HAP-1 (cell line): Measurements from ENCODE around the gene ZNRD2.

Source experiments
- DNase-seq, 2 experiments: peaks; one replicate each; pipeline ENCODE4 v3.0.0-alpha.2; 2016 to 2020; ENCODE audit warnings: low spot score in 2 of 2
- H3K27me3 ChIP-seq: fragments of 250-450 bp; sonication (Bioruptor Pico); 2 replicates; pipeline ENCODE4 v1.5.1; 2020; ENCODE audit warnings: low read depth, mild to moderate bottlenecking, moderate library complexity
- H3K36me3 ChIP-seq: fragments of 250-450 bp; sonication (Bioruptor Pico); replicated peaks from 2 replicates; pipeline ENCODE4 v1.5.1; 2020; ENCODE audit warnings: mild to moderate bottlenecking
- H3K4me1 ChIP-seq: fragments of 250-450 bp; sonication (Bioruptor Pico); 2 replicates; pipeline ENCODE4 v1.5.1; 2020; ENCODE audit warnings: mild to moderate bottlenecking
- H3K4me3 ChIP-seq: fragments of 250-450 bp; sonication (Bioruptor Pico); 2 replicates; pipeline ENCODE4 v1.5.1; 2020; ENCODE audit warnings: mild to moderate bottlenecking, moderate library complexity
- H3K9me3 ChIP-seq: fragments of 250-450 bp; sonication (Bioruptor Pico); 2 replicates; pipeline ENCODE4 v1.5.1; 2020; ENCODE audit warnings: mild to moderate bottlenecking, moderate library complexity
- in situ Hi-C: fragments of 300-500 bp; cut with MboI; formaldehyde crosslinking; loops from 3 replicates; pipeline ENCODE4 v1.14.3; 2020; ENCODE audit warnings: low sequenced_read_pairs, inconsistent platforms, mixed read lengths

Gene ZNRD2

GRCh38 chr11:65586676-65587075, 16.4 kb downstream of the ZNRD2 start:
- in situ Hi-C loops, result no loop called here
- DNase-seq, result no peak
- H3K27me3 ChIP-seq, result no peaks in the 10 kb centered on the region
- no peak overlapping the region for H3K4me3 ChIP-seq
- H3K4me1 ChIP-seq, result no peaks in the 10 kb centered on the region
- H3K36me3 ChIP-seq, result no peaks in the 10 kb centered on the region; the same call in 1 of the 2 replicates
- no peaks in the 10 kb centered on the region for H3K9me3 ChIP-seq

- in situ Hi-C loops, result no loop called here
- no peaks in the 10 kb centered on the region for H3K4me1 ChIP-seq
- no peaks in the 10 kb centered on the region for H3K9me3 ChIP-seq
- no peak overlapping the region for H3K4me3 ChIP-seq
- H3K27me3 ChIP-seq, result no peaks in the 10 kb centered on the region
- H3K36me3 ChIP-seq, result no peaks in the 10 kb centered on the region; the same call in 1 of the 2 replicates
- peak; percentile 36 to 70 for DNase-seq
Measured at GRCh38 chr11:65588199-65589054, 18.1 kb downstream of the ZNRD2 start.

- Histone ChIP-seq H3K36me3 (no peaks in the 10 kb centered on the region; the same call in 1 of the 2 replicates), H3K4me3 (no peak overlapping the region), H3K4me1 (no peaks in the 10 kb centered on the region), H3K27me3 (no peaks in the 10 kb centered on the region), H3K9me3 (no peaks in the 10 kb centered on the region)
- in situ Hi-C loops, result no loop called here
- no peak for DNase-seq
Measured at GRCh38 chr11:65589444-65590239, 19.4 kb downstream of the ZNRD2 start.

- DNase-seq, result no peak
- in situ Hi-C loops, result no loop called here
- no peaks in the 10 kb centered on the region; the same call in 1 of the 2 replicates for H3K36me3 ChIP-seq
- H3K4me1 ChIP-seq, result no peaks in the 10 kb centered on the region
- H3K4me3 ChIP-seq, result no peak overlapping the region
- H3K9me3 ChIP-seq, result no peaks in the 10 kb centered on the region
- no peaks in the 10 kb centered on the region for H3K27me3 ChIP-seq
Measured at GRCh38 chr11:65590240-65590738, 20.0 kb downstream of the ZNRD2 start.

GRCh38 chr11:65591939-65592857, 21.9 kb downstream of the ZNRD2 start:
- Histone ChIP-seq H3K9me3 (no peaks in the 10 kb centered on the region), H3K4me1 (no peaks in the 10 kb centered on the region), H3K36me3 (no peaks in the 10 kb centered on the region), H3K4me3 (no peak overlapping the region), H3K27me3 (no peaks in the 10 kb centered on the region)
- no peak for DNase-seq
- in situ Hi-C loops, result no loop called here

- Histone ChIP-seq H3K36me3 (peaks cover 4% of the 10 kb centered on the region), H3K4me1 (no peaks in the 10 kb centered on the region), H3K4me3 (no peak overlapping the region), H3K9me3 (no peaks in the 10 kb centered on the region), H3K27me3 (no peaks in the 10 kb centered on the region)
- DNase-seq, result no peak
- in situ Hi-C loops, result no loop called here
Measured at GRCh38 chr11:65592858-65593517, 22.7 kb downstream of the ZNRD2 start.

- Histone ChIP-seq H3K4me1 (no peaks in the 10 kb centered on the region), H3K36me3 (peaks cover 9% of the 10 kb centered on the region), H3K27me3 (no peaks in the 10 kb centered on the region), H3K4me3 (no peak overlapping the region), H3K9me3 (no peaks in the 10 kb centered on the region)
- peak in 1 of 2 experiments; percentile 61 for DNase-seq
- in situ Hi-C loops, result no loop called here
Measured at GRCh38 chr11:65593518-65594414, 23.5 kb downstream of the ZNRD2 start.

GRCh38 chr11:65595131-65595530, 24.9 kb downstream of the ZNRD2 start:
- Histone ChIP-seq H3K4me3 (no peak overlapping the region), H3K27me3 (no peaks in the 10 kb centered on the region), H3K36me3 (peaks cover 9% of the 10 kb centered on the region), H3K9me3 (no peaks in the 10 kb centered on the region), H3K4me1 (no peaks in the 10 kb centered on the region)
- no peak for DNase-seq
- in situ Hi-C loops, result no loop called here

GRCh38 chr11:65595543-65596281, 25.4 kb downstream of the ZNRD2 start, which contains the start of gene KCNK7:
TSS of gene KCNK7 (minus strand) at chr11:65595800. CDS start at chr11:65595772, 28 bp downstream.
- no peak for DNase-seq
- Histone ChIP-seq H3K27me3 (no peaks in the 10 kb centered on the region), H3K36me3 (peaks cover 9% of the 10 kb centered on the region), H3K9me3 (no peaks in the 10 kb centered on the region), H3K4me3 (no peak within 1 kb of the TSS), H3K4me1 (no peaks in the 10 kb centered on the region)
- in situ Hi-C loops, result no loop called here

GRCh38 chr11:65596520-65596919, 26.2 kb downstream of the ZNRD2 start:
- Histone ChIP-seq H3K4me1 (no peaks in the 10 kb centered on the region), H3K27me3 (no peaks in the 10 kb centered on the region), H3K4me3 (no peak overlapping the region), H3K9me3 (no peaks in the 10 kb centered on the region), H3K36me3 (peaks cover 9% of the 10 kb centered on the region)
- no peak for DNase-seq
- in situ Hi-C loops, result no loop called here

- Histone ChIP-seq H3K4me3 (no peak overlapping the region), H3K36me3 (peaks cover 9% of the 10 kb centered on the region), H3K9me3 (no peaks in the 10 kb centered on the region), H3K4me1 (no peaks in the 10 kb centered on the region), H3K27me3 (no peaks in the 10 kb centered on the region)
- DNase-seq, result no peak
- in situ Hi-C loops, result no loop called here
Measured at GRCh38 chr11:65598258-65598699, 28.0 kb downstream of the ZNRD2 start.
